Measurements from ENCODE around the gene NRG3.

Gene NRG3

DNA sequence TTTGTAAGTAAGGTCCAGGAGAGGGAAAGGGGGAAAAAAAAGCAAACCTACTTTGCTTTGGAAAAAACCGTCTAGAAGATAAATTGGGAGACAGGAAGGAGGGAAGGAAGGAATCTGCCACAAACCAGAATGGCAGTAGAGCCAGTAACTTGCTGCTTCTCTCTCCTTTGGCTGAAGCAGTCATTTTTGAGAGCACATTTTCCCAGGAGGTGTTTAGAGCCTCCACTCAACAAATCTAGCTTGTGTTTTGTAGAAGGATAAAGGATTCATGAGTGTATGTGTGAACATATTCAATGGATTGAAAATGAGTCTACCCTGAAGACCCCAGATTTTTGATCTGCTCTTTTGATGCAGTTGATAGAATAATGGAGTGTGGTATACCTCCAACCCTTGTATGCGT, 2.6 kb downstream of the NRG3 start:
- H3K4me3 ChIP-seq (replicated peaks; ENCODE audit: low read depth, low read length) = no peak overlapping the region

DNA sequence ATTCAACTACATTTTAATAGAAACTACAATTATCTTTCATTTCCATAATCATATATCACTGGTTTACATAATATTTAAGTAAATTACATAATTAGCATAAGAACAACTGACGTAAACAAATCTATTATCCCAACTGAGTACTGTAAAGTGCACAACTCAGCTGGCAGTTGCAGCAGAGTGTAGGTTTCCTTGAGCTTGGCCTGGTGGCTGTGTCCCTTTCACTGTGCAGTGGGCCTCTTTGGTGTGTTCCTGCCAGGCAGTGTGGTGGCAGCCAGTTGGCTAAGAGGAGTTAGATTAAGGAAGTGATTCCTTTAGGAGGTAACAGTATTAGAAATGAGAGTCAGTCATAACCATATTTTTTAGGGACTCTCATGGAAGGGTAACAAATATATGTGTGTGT, 7.0 kb downstream of the NRG3 start:
- H3K4me3 ChIP-seq (replicated peaks; ENCODE audit: low read depth, low read length) = no peak overlapping the region
- DNase-seq (ENCODE audit: extremely low read depth, low read depth) = no peak
- TF ChIP-seq, protein P1, sequence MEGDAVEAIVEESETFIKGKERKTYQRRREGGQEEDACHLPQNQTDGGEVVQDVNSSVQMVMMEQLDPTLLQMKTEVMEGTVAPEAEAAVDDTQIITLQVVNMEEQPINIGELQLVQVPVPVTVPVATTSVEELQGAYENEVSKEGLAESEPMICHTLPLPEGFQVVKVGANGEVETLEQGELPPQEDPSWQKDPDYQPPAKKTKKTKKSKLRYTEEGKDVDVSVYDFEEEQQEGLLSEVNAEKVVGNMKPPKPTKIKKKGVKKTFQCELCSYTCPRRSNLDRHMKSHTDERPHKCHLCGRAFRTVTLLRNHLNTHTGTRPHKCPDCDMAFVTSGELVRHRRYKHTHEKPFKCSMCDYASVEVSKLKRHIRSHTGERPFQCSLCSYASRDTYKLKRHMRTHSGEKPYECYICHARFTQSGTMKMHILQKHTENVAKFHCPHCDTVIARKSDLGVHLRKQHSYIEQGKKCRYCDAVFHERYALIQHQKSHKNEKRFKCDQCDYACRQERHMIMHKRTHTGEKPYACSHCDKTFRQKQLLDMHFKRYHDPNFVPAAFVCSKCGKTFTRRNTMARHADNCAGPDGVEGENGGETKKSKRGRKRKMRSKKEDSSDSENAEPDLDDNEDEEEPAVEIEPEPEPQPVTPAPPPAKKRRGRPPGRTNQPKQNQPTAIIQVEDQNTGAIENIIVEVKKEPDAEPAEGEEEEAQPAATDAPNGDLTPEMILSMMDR (IDR thresholded peaks at IDR 0.05; ENCODE audit: low read depth, low read length, missing control alignments) = no peak

More for the DNA sequence above, 2.6 kb downstream of the NRG3 start:
- TF ChIP-seq, protein P1 (IDR thresholded peaks at IDR 0.05; ENCODE audit: low read depth, low read length, missing control alignments) = no peak
- DNase-seq (ENCODE audit: extremely low read depth, low read depth) = no peak

DNA sequence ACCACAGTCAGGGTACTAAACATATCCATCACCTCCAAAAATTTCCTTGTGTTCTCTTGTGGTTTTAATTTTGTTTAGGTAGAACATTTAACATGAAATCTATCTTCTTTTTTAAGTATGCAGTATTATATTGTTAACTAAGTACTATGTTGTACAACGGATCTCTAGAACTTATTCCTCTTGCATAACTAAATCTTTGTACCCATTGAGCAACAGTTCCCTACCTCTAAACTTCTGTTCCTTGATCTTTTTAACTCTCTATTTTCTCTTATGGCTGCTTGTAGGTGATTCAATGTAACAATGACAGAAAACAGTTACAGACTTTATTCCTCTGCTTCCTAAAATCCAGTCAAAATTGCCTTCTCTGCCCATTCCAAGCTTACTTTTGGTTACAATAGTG, 9.9 kb downstream of the NRG3 start:
- TF ChIP-seq, protein P1 (IDR thresholded peaks at IDR 0.05; ENCODE audit: low read depth, low read length, missing control alignments) = no peak
- DNase-seq (ENCODE audit: extremely low read depth, low read depth) = no peak

DNA sequence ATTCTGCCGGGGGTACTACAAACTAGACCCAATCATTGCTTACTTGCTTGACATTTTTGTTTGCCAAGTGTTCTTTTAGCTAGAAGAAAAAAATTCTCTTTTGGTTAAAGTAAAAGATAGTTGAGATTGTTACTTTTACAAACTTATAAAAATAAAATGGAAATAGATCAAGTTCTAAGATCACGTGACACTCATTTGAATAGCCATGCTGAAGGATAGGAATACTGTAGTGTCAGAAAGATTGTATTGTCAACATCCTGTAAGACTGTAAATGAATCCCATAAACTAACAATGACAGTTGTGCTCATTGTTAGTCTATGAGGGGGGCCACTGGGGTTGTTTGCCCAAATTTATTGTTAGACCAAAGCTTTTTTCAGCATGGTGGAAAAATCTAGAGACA, 10.5 kb downstream of the NRG3 start:
- DNase-seq (ENCODE audit: extremely low read depth, low read depth) = no peak
- H3K4me3 ChIP-seq (replicated peaks; ENCODE audit: low read depth, low read length) = no peak overlapping the region
- TF ChIP-seq, protein P1 (IDR thresholded peaks at IDR 0.05; ENCODE audit: low read depth, low read length, missing control alignments) = no peak

More for the DNA sequence above, 9.9 kb downstream of the NRG3 start:
- no peak overlapping the region for H3K4me3 ChIP-seq (replicated peaks; ENCODE audit: low read depth, low read length)

DNA sequence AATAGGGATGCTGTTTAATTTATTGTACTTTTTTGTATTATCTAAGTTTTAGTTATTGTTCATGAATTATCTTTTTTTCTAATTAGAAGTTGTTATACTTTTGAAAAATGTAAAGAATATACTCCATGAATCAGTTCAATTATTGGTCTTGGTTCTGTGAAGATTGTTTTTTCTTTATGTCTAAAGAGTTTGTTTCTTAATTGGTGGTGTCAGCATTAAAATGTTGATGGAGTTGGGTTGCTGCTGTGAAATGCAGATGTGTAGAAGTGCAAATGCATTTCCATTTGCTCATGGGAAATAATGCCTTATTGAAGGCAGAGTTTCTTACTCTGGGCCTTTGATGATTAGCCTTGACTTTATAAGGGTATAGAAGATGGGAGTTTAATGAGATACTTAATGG, 11.9 kb downstream of the NRG3 start:
- no peak overlapping the region for H3K4me3 ChIP-seq (replicated peaks; ENCODE audit: low read depth, low read length)
- DNase-seq (ENCODE audit: extremely low read depth, low read depth) = no peak
- TF ChIP-seq, protein P1 (IDR thresholded peaks at IDR 0.05; ENCODE audit: low read depth, low read length, missing control alignments) = no peak

DNA sequence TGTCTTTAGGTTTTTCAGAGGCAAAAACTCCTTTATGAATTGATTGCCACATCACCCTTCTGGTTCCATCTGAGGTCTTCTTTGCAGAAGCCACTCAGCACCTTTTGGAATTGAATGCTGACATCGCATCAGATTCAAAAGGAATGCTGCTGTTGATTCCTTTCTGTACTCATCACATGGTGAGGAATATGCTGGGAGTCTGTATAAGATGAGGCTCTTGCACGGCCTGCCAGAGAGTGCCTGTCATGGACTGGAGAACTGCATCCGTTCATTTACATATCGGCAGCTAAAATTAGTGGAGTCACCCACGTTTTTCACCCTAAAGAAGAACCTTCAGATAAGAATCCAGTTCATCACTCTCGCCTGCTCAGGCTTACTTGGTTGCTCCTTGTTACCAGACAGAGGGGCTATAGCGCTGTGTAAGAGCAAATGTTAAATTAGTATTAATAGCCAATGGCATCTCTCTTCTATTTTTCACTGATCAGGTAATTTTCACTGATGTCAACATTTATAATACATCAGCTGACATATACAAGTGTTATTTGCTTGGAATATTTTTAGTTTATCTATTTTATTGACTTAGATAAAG, 14.3 kb downstream of the NRG3 start:
- no peak for DNase-seq (ENCODE audit: extremely low read depth, low read depth)
- TF ChIP-seq, protein P1 (IDR thresholded peaks at IDR 0.05; ENCODE audit: low read depth, low read length, missing control alignments) = no peak
- H3K4me3 ChIP-seq (replicated peaks; ENCODE audit: low read depth, low read length) = no peak overlapping the region

DNA sequence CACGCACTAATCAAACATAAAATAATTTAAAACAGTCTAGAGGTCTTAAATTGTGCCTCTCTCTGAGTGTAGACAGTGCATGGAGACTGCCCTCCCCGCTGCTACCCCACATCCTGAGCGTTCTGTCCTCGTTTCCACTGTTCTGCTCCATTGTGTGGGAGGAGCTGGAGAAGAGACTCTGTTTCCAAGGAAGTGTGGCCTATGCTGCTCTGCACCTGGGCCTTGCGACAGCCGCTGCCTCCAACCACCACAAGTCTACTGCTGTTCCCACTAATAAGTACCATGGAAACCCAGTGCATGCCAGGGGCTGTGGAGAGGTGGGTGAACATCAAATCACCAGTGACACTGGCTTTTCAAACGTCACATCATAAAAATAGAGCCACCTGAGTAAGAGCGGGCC, 19.6 kb downstream of the NRG3 start:
- H3K4me3 ChIP-seq (replicated peaks; ENCODE audit: low read depth, low read length) = no peak overlapping the region
- no peak for DNase-seq (ENCODE audit: extremely low read depth, low read depth)
- TF ChIP-seq, protein P1 (IDR thresholded peaks at IDR 0.05; ENCODE audit: low read depth, low read length, missing control alignments) = no peak
